Lung (tissue), 12 donors: ENCODE data around the gene MMADHC. TPM values are rescaled to one million over a fixed set of nuclear protein-coding genes. Genes with fewer than 3 reads are reported as not detected.
A peak's percentile ranks its signal among the peaks of the same experiment; 100 is the strongest.

Experiments
- ATAC-seq: fragments of 200-7000 bp; cut with Tn5 transposase; one replicate; pipeline ENCODE4 v1.9.1; 2020; ENCODE audit warnings: moderate number of reproducible peaks; ENCODE audit not compliant: insufficient read depth, low FRiP score
- DNase-seq, 3 donors: peaks; one replicate each; pipeline ENCODE4 v3.0.0-alpha.2; 2013 to 2017
- H3K27ac ChIP-seq, 2 donors: one replicate each; pipeline ENCODE4 v1.5.1; 2013; ENCODE audit warnings: mild to moderate bottlenecking in 2 of 2, moderate library complexity in 2 of 2, control low read depth in 1 of 2, inconsistent platforms in 1 of 2, low read depth in 1 of 2, low read length in 1 of 2
- H3K27me3 ChIP-seq, 3 donors: one replicate each; pipeline ENCODE4 v1.5.1; 2013; ENCODE audit warnings: low read length in 2 of 3; ENCODE audit not compliant: control insufficient read depth in 3 of 3, insufficient read depth in 3 of 3
- H3K36me3 ChIP-seq, 4 donors: one replicate each; pipeline ENCODE4 v1.5.1; 2013; ENCODE audit warnings: low read length in 4 of 4, mild to moderate bottlenecking in 1 of 4, moderate library complexity in 1 of 4; ENCODE audit not compliant: control insufficient read depth in 4 of 4, insufficient read depth in 4 of 4
- H3K4me1 ChIP-seq, 5 donors: one replicate each; pipeline ENCODE4 v1.5.1; 2013; ENCODE audit warnings: low read length in 5 of 5, mild to moderate bottlenecking in 2 of 5, moderate library complexity in 1 of 5; ENCODE audit not compliant: control insufficient read depth in 5 of 5, insufficient read depth in 5 of 5
- H3K4me3 ChIP-seq: one replicate; pipeline ENCODE4 v1.5.1; 2013; ENCODE audit warnings: mild to moderate bottlenecking, control low read depth, moderate library complexity
- H3K9ac ChIP-seq, 2 donors: one replicate each; pipeline ENCODE4 v1.5.1; 2013; ENCODE audit warnings: low read length in 2 of 2, control low read depth in 1 of 2; ENCODE audit not compliant: insufficient read depth in 1 of 2
- H3K9me3 ChIP-seq, 4 donors: one replicate each; pipeline ENCODE4 v1.5.1; 2013; ENCODE audit warnings: low read length in 3 of 4, mild to moderate bottlenecking in 1 of 4, moderate library complexity in 1 of 4; ENCODE audit not compliant: control insufficient read depth in 4 of 4, insufficient read depth in 3 of 4
- CTCF ChIP-seq: IDR thresholded peaks from 2 replicates; pipeline ENCODE4 v1.5.1; 2012; ENCODE audit warnings: mild to moderate bottlenecking; ENCODE audit errors: control extremely low read depth, extremely low read depth
- WGBS, 2 donors: extraction: QIAGEN DNeasy Blood & Tissue Kit; methylation state at CpG; one replicate each; pipeline ENCODE4 v1.1.7; 2013; 5-methylcytosine and 5-hydroxymethylcytosine counted together
- polyA plus RNA-seq, 2 donors: library from polyadenylated mRNA; stranded (reverse); fragments of 200-250 nt; gene quantifications; one replicate each; pipeline ENCODE4 v1.2.1, GENCODE V29; 2013
- total RNA-seq, 2 donors: library from RNA; depleted of rRNA in 1 of 2; stranded (reverse); fragments of >200 nt in 1 of 2; gene quantifications; one replicate each; pipeline ENCODE4 v1.2.1, GENCODE V29; 2014 to 2021
- donor health status: control.
- donor health status: control.
- donor health status: Bipolar disorder and iron deficiency.
- donor health status: healthy.
- donor health status: DM: yes; HTN: yes; CAD: no.

MMADHC gene
- total and polyA plus RNA-seq, 4 donors = 34.1 to 101 (median 78.7) TPM

- H3K27ac ChIP-seq = no peak overlapping the region
- H3K9me3 ChIP-seq = no peaks in the 10 kb centered on the region
- WGBS, 2 donors = 70 to 92% methylated on average over 1 of the region's 1 CpG
- H3K27me3 ChIP-seq = no peaks in the 10 kb centered on the region
- peaks cover 0 to 12% (median 0%) of the 10 kb centered on the region in 5 donors for H3K4me1 ChIP-seq
- TF ChIP-seq CTCF = no peak
- DNase-seq = no peak
- H3K4me3 ChIP-seq = no peak overlapping the region
- no peak for ATAC-seq
- no peak overlapping the region for H3K9ac ChIP-seq
- H3K36me3 ChIP-seq = no peaks in the 10 kb centered on the region
Measured at GRCh38 chr2:149595056-149595963, 7.7 kb upstream of the MMADHC start.

DNA sequence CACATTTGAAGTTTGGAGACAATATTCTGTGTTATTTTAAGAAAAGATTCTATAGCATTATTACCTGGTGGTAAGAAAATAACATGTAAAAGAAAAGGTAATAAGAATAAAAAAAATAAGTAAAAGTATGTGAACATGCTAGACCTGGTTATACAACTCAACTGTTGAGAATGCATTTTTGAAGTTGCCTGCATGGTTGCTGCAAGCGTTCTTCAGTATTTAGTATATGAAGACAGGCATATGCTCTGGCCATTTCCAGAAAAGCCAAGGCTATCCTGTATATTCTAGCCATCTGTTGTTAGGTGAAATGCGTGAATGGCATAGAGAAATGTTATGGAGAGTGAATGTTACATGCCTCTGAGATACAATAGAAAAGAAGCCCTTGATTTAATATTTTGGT lies 6.8 kb upstream of the MMADHC start:
- no peak overlapping the region for H3K27ac ChIP-seq

DNA sequence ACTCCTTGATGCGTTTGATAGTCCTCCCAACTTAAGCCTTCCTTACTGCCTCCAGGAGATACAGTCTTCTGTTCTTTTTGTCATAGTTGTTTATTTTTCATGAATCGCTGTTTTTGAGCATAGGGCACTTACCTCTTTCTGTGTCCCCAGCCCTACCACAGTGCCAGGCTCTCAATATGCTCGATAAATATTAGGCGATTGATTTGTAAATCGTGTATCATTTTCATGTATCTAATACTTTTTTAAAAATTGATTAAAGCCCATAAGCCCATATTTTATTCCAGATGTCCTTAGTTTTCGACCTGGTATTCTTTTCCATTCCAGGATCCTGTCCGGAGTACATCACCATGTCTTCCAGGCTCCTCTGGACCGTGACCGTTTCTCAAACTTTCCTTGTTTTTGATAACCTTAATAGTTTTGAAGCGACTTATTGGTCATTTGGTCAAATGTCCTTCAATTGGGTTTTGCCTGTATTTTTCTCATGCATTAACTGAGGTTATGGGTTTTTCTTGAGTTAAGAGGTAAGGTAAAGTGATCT lies 444 bp upstream of the MMADHC start:
- WGBS, 2 donors = 53 to 58% methylated on average over 10 of the region's 10 CpGs
- Histone ChIP-seq H3K4me1 (peaks cover 0 to 19% (median 5%) of the 10 kb centered on the region in 5 donors), H3K4me3 (peak overlapping the region; percentile 92), H3K27ac (peak overlapping the region in 1 of 2 donors; percentile 99), H3K9ac (peak overlapping the region in 1 of 2 donors; percentile 98), H3K9me3 (no peaks in the 10 kb centered on the region), H3K36me3 (peaks cover 0 to 7% (median 1%) of the 10 kb centered on the region in 4 donors), H3K27me3 (no peaks in the 10 kb centered on the region)
- TF ChIP-seq CTCF = no peak
- ATAC-seq (no peak), DNase-seq (peak in 1 of 3 donors; percentile 17)

More for the DNA sequence above, 6.8 kb upstream of the MMADHC start:
- ATAC-seq (no peak), DNase-seq (no peak)
- 96 to 97% methylated on average over 2 of the region's 2 CpGs for WGBS, 2 donors
- H3K9me3 ChIP-seq = no peaks in the 10 kb centered on the region
- no peak overlapping the region for H3K4me3 ChIP-seq
- peaks cover 0 to 12% (median 0%) of the 10 kb centered on the region in 5 donors for H3K4me1 ChIP-seq
- no peak overlapping the region for H3K9ac ChIP-seq
- no peak for TF ChIP-seq CTCF
- no peaks in the 10 kb centered on the region for H3K27me3 ChIP-seq
- no peaks in the 10 kb centered on the region for H3K36me3 ChIP-seq
